Measurements from ENCODE around the gene SLC35E1.

DNA sequence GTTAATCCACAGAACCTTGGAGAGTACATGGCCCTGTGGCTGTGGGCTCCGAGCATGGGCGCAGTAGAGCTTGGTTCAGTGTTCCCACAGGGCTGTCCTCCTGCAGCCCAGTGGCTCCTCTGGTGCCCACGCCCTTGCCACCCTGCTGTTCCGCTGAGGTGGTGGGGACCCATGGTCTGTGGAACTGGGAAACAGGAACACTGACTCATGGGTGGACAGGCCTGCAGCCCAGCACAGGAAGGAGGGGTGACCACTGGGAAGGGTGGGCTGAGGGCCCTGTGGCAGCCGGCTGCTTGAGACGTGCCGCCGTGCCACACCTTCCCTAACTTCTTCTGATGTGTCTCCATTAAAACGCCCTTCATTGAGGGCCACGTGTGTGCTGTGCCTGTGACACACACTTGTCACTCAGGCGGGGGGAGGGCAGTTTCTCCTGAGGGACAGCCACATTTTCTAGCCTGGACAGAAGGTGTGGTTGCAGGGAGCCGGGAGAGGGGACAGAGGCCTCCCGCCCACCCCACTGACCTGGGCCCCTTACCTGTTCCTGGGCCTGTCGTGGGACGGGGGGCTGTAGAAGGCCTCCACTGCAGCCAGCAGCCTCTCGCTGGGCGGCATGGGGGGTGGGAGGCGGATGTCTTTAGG is 51.1 kb downstream of the SLC35E1 start:
- no peak for TF ChIP-seq EZH2phosphoT487 (IDR thresholded peaks at IDR 0.05; ENCODE audit: borderline replicate concordance, low read length)
- TF ChIP-seq, protein P1, sequence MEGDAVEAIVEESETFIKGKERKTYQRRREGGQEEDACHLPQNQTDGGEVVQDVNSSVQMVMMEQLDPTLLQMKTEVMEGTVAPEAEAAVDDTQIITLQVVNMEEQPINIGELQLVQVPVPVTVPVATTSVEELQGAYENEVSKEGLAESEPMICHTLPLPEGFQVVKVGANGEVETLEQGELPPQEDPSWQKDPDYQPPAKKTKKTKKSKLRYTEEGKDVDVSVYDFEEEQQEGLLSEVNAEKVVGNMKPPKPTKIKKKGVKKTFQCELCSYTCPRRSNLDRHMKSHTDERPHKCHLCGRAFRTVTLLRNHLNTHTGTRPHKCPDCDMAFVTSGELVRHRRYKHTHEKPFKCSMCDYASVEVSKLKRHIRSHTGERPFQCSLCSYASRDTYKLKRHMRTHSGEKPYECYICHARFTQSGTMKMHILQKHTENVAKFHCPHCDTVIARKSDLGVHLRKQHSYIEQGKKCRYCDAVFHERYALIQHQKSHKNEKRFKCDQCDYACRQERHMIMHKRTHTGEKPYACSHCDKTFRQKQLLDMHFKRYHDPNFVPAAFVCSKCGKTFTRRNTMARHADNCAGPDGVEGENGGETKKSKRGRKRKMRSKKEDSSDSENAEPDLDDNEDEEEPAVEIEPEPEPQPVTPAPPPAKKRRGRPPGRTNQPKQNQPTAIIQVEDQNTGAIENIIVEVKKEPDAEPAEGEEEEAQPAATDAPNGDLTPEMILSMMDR (conservative IDR thresholded peaks at IDR 0.05; ENCODE audit: low read depth, low read length) = no peak

Measured in PC-3 (cell line).